Iris pigment epithelial cell (primary cell): ENCODE data around the gene PPP4R2.

Experiments
- DNase-seq: peaks from one replicate; pipeline ENCODE4 v3.0.0-alpha.2; 2011; ENCODE audit warnings: low read depth

PPP4R2 gene

GRCh38 chr3:73026111-73026759 lies 29.6 kb downstream of the PPP4R2 start:
- no peak for DNase-seq

GRCh38 chr3:73026760-73027113 lies 30.1 kb downstream of the PPP4R2 start:
- DNase-seq = no peak

- no peak for DNase-seq
These were observed 32.2 kb downstream of the PPP4R2 start for GRCh38 chr3:73028803-73029202.

GRCh38 chr3:73029321-73029796 lies 32.7 kb downstream of the PPP4R2 start:
- DNase-seq = peak; percentile 94

- DNase-seq = no peak
These were observed 33.5 kb downstream of the PPP4R2 start for GRCh38 chr3:73030073-73030597.

GRCh38 chr3:73031573-73032103 lies 35.0 kb downstream of the PPP4R2 start:
- DNase-seq = no peak

- DNase-seq = peak; percentile 65
These were observed 40.3 kb downstream of the PPP4R2 start for GRCh38 chr3:73036694-73037591.

GRCh38 chr3:73041537-73041936 lies 44.9 kb downstream of the PPP4R2 start:
- no peak for DNase-seq

GRCh38 chr3:73043414-73043813 lies 46.8 kb downstream of the PPP4R2 start:
- DNase-seq = no peak

- DNase-seq = peak; percentile 79
These were observed 48.8 kb downstream of the PPP4R2 start for GRCh38 chr3:73045391-73045790.

- DNase-seq = no peak
These were observed 49.6 kb downstream of the PPP4R2 start for GRCh38 chr3:73046195-73046594.

GRCh38 chr3:73049319-73049718 lies 52.7 kb downstream of the PPP4R2 start:
- no peak for DNase-seq

- no peak for DNase-seq
These were observed 56.2 kb downstream of the PPP4R2 start for GRCh38 chr3:73052857-73053256.

GRCh38 chr3:73055583-73055982 lies 59.0 kb downstream of the PPP4R2 start:
- no peak for DNase-seq

GRCh38 chr3:73056014-73056844 lies 59.6 kb downstream of the PPP4R2 start:
- DNase-seq = peak; percentile 58

- no peak for DNase-seq
These were observed 60.2 kb downstream of the PPP4R2 start for GRCh38 chr3:73056845-73057150.

GRCh38 chr3:73060302-73060723 lies 63.7 kb downstream of the PPP4R2 start:
- DNase-seq = peak; percentile 89

GRCh38 chr3:73061416-73061815 lies 64.8 kb downstream of the PPP4R2 start, which contains the start of gene EBLN2:
Gene EBLN2 (plus strand): TSS chr3:73061659. CDS start chr3:73062082, 423 bp downstream.
- DNase-seq = peak; percentile 21

GRCh38 chr3:73066243-73066642 lies 69.6 kb downstream of the PPP4R2 start:
- peak; percentile 71 for DNase-seq

GRCh38 chr3:73068419-73068818 lies 71.8 kb downstream of the PPP4R2 start:
- DNase-seq = no peak

GRCh38 chr3:73069187-73069586 lies 72.6 kb downstream of the PPP4R2 start:
- DNase-seq = no peak
